ENCODE data around the gene PEAK1.

GRCh38 chr15:77097921-77098320 is 322.0 kb downstream of the PEAK1 start:
- no peak for TF ChIP-seq CTCF (IDR thresholded peaks at IDR 0.05)
- no peak for TF ChIP-seq POLR2A (IDR thresholded peaks at IDR 0.05)

All from vagina (tissue), 2 donors.